Measurements from ENCODE around the gene SRP19.

Gene SRP19

GRCh38 chr5:112907166-112907631, 46.1 kb downstream of the SRP19 start:
- Histone ChIP-seq H3K27me3 (ENCODE audit: control insufficient read depth, insufficient read depth, low read length) (no peaks in the 10 kb centered on the region), H3K9me3 (ENCODE audit: control insufficient read depth, low read length) (no peaks in the 10 kb centered on the region), H3K36me3 (ENCODE audit: control insufficient read depth, insufficient read depth, low read length) (no peaks in the 10 kb centered on the region), H3K9ac (ENCODE audit: low read length) (no peak overlapping the region), H3K4me3 (ENCODE audit: low read length) (no peak overlapping the region), H3K4me1 (ENCODE audit: control insufficient read depth, insufficient read depth, low read length) (no peaks in the 10 kb centered on the region)

- no peak overlapping the region for H3K9ac ChIP-seq (ENCODE audit: low read length)
- H3K36me3 ChIP-seq (ENCODE audit: control insufficient read depth, insufficient read depth, low read length): no peaks in the 10 kb centered on the region
- no peaks in the 10 kb centered on the region for H3K4me1 ChIP-seq (ENCODE audit: control insufficient read depth, insufficient read depth, low read length)
- H3K27me3 ChIP-seq (ENCODE audit: control insufficient read depth, insufficient read depth, low read length): no peaks in the 10 kb centered on the region
- no peak overlapping the region for H3K4me3 ChIP-seq (ENCODE audit: low read length)
- H3K9me3 ChIP-seq (ENCODE audit: control insufficient read depth, low read length): no peaks in the 10 kb centered on the region
Observed at GRCh38 chr5:112908854-112909253, 47.8 kb downstream of the SRP19 start.

- no peaks in the 10 kb centered on the region for H3K36me3 ChIP-seq (ENCODE audit: control insufficient read depth, insufficient read depth, low read length)
- H3K9me3 ChIP-seq (ENCODE audit: control insufficient read depth, low read length): no peaks in the 10 kb centered on the region
- H3K4me1 ChIP-seq (ENCODE audit: control insufficient read depth, insufficient read depth, low read length): no peaks in the 10 kb centered on the region
Observed at GRCh38 chr5:112910529-112910928, 49.4 kb downstream of the SRP19 start.

GRCh38 chr5:112914584-112914983, 53.5 kb downstream of the SRP19 start:
- no peaks in the 10 kb centered on the region for H3K9me3 ChIP-seq (ENCODE audit: control insufficient read depth, low read length)
- H3K9ac ChIP-seq (ENCODE audit: low read length): no peak overlapping the region
- no peaks in the 10 kb centered on the region for H3K36me3 ChIP-seq (ENCODE audit: control insufficient read depth, insufficient read depth, low read length)
- no peak overlapping the region for H3K4me3 ChIP-seq (ENCODE audit: low read length)
- no peaks in the 10 kb centered on the region for H3K27me3 ChIP-seq (ENCODE audit: control insufficient read depth, insufficient read depth, low read length)
- peaks cover 5% of the 10 kb centered on the region for H3K4me1 ChIP-seq (ENCODE audit: control insufficient read depth, insufficient read depth, low read length)

More at GRCh38 chr5:112910529-112910928, 49.4 kb downstream of the SRP19 start:
- Histone ChIP-seq H3K27me3 (ENCODE audit: control insufficient read depth, insufficient read depth, low read length) (no peaks in the 10 kb centered on the region), H3K9ac (ENCODE audit: low read length) (no peak overlapping the region), H3K4me3 (ENCODE audit: low read length) (no peak overlapping the region)

GRCh38 chr5:112915831-112916230, 54.7 kb downstream of the SRP19 start:
- H3K4me1 ChIP-seq (ENCODE audit: control insufficient read depth, insufficient read depth, low read length): peaks cover 9% of the 10 kb centered on the region
- H3K4me3 ChIP-seq (ENCODE audit: low read length): no peak overlapping the region
- no peak overlapping the region for H3K9ac ChIP-seq (ENCODE audit: low read length)

GRCh38 chr5:112917453-112917995, 56.4 kb downstream of the SRP19 start:
- Histone ChIP-seq H3K4me3 (ENCODE audit: low read length) (no peak overlapping the region), H3K36me3 (ENCODE audit: control insufficient read depth, insufficient read depth, low read length) (no peaks in the 10 kb centered on the region), H3K4me1 (ENCODE audit: control insufficient read depth, insufficient read depth, low read length) (peaks cover 14% of the 10 kb centered on the region), H3K9ac (ENCODE audit: low read length) (no peak overlapping the region), H3K9me3 (ENCODE audit: control insufficient read depth, low read length) (no peaks in the 10 kb centered on the region), H3K27me3 (ENCODE audit: control insufficient read depth, insufficient read depth, low read length) (no peaks in the 10 kb centered on the region)

More at GRCh38 chr5:112915831-112916230, 54.7 kb downstream of the SRP19 start:
- Histone ChIP-seq H3K27me3 (ENCODE audit: control insufficient read depth, insufficient read depth, low read length) (no peaks in the 10 kb centered on the region), H3K9me3 (ENCODE audit: control insufficient read depth, low read length) (no peaks in the 10 kb centered on the region), H3K36me3 (ENCODE audit: control insufficient read depth, insufficient read depth, low read length) (no peaks in the 10 kb centered on the region)

GRCh38 chr5:112918136-112918535, 57.0 kb downstream of the SRP19 start:
- Histone ChIP-seq H3K4me3 (ENCODE audit: low read length) (no peak overlapping the region), H3K36me3 (ENCODE audit: control insufficient read depth, insufficient read depth, low read length) (no peaks in the 10 kb centered on the region), H3K9me3 (ENCODE audit: control insufficient read depth, low read length) (no peaks in the 10 kb centered on the region), H3K9ac (ENCODE audit: low read length) (no peak overlapping the region), H3K4me1 (ENCODE audit: control insufficient read depth, insufficient read depth, low read length) (peaks cover 17% of the 10 kb centered on the region), H3K27me3 (ENCODE audit: control insufficient read depth, insufficient read depth, low read length) (no peaks in the 10 kb centered on the region)

- Histone ChIP-seq H3K36me3 (ENCODE audit: control insufficient read depth, insufficient read depth, low read length) (no peaks in the 10 kb centered on the region), H3K4me3 (ENCODE audit: low read length) (no peak overlapping the region), H3K27me3 (ENCODE audit: control insufficient read depth, insufficient read depth, low read length) (no peaks in the 10 kb centered on the region), H3K9me3 (ENCODE audit: control insufficient read depth, low read length) (no peaks in the 10 kb centered on the region), H3K9ac (ENCODE audit: low read length) (no peak overlapping the region), H3K4me1 (ENCODE audit: control insufficient read depth, insufficient read depth, low read length) (peaks cover 17% of the 10 kb centered on the region)
Observed at GRCh38 chr5:112918679-112919078, 57.6 kb downstream of the SRP19 start.

All from mucosa of stomach (tissue), 1 donor.